ENCODE measurements around the gene KIF19.

GRCh38 chr17:74299226-74300009, 26.6 kb upstream of the KIF19 start:
- TF ChIP-seq CTCF (IDR thresholded peaks at IDR 0.05) (no peak), POLR2A (IDR thresholded peaks at IDR 0.05) (no peak), POLR2AphosphoS5 (IDR thresholded peaks at IDR 0.05) (no peak)
